SK-N-MC (cell line): Measurements from ENCODE around the gene RIBC2.

Source experiments
- EZH2 ChIP-seq: fragments of 200-600 bp; sonication (generic); IDR thresholded peaks from one replicate; pipeline ENCODE4 v1.6.1; 2017; ENCODE audit warnings: antibody characterized with exemption
- POLR2AphosphoS5 ChIP-seq: IDR thresholded peaks from 2 replicates; pipeline ENCODE4 v1.6.1; 2012; ENCODE audit warnings: mild to moderate bottlenecking, low read depth, low read length, borderline replicate concordance

DNA sequence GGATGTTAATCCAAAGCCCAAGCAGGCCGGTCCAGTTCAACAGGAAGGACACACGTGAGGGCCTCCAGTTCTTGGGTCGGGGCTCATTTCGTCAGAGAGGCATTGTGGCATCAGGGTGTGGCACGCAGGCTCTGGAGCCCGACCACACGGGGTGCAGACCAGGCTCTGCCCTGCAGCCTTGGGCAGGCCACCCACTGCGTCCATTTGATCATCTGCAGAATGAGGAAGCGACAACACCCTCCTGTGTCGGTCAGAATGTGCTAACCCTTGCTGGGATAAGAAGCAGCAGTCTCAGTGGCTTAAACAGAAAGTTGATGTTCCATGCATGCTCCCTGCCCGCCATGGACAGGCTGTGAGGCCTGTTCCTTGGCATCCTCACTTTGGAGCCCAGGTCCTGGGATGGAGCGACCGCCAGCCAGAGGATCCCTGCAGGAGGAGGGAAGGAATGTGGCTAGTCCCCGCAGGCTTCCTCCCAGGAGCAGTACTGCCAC lies 10.8 kb downstream of the RIBC2 start:
- no peak for TF ChIP-seq POLR2AphosphoS5
- TF ChIP-seq EZH2 = no peak
